ENCODE results near the gene ETV1. TPM values are rescaled to one million over a fixed set of nuclear protein-coding genes. Genes with fewer than 3 reads are reported as not detected.

The ETV1 gene
- total RNA-seq, 1 experiment from 2014 or later: not detected

DNA sequence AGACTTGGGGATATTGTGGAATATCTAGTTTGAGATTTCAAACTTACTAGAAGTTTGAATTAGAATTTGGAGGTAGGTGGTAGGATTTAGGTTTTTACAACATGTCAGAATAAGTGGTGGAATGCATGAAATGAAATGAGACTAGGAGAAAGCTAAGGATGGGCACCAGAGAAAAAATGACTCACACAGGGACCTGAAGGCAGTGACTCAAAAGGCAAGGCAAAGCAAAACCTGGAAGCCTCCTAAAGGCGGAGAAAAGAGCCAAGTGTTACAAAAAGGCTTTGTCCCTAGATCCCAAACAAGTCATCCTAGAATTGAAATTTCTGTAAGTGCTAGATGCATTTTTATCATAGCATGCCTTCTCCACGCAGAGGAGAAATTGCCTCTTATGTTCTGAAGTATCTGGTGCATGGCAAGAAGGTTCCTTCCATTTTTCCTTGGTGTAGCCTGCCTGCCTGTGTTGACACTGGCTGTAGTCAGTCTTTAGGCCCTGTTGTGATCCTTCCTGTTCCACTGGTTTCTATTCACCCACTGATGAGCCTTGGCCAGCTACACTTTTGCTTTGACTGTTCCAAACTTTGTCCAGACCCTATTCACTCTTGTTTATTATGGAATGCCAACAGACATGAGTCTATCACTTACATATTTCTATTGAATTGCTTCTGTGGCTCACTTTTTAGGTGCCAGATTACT lies 109.3 kb downstream of the ETV1 start:
- Histone ChIP-seq H3K27ac (ENCODE audit: low read length) (no peak overlapping the region), H3K4me3 (ENCODE audit: low read length) (no peak overlapping the region), H3K9me2 (replicated peaks; ENCODE audit: insufficient read depth, low read length) (no peaks in the 10 kb centered on the region), H3K9me3 (ENCODE audit: low read length) (no peaks in the 10 kb centered on the region), H3K27me3 (ENCODE audit: low read length) (no peaks in the 10 kb centered on the region), H3K4me1 (ENCODE audit: low read length) (no peaks in the 10 kb centered on the region), H3K4me2 (ENCODE audit: low read depth, low read length, poor library complexity, severe bottlenecking) (no peak overlapping the region), H3K9ac (ENCODE audit: low read length) (no peak overlapping the region), H3K79me2 (ENCODE audit: low read length) (no peaks in the 10 kb centered on the region), H3K36me3 (ENCODE audit: insufficient read depth, low read length) (no peaks in the 10 kb centered on the region), H2AFZ (ENCODE audit: low read length) (no peak overlapping the region), H4K20me1 (ENCODE audit: insufficient read depth, low read depth, low read length) (no peaks in the 10 kb centered on the region)
- DNase-seq: no peak

DNA sequence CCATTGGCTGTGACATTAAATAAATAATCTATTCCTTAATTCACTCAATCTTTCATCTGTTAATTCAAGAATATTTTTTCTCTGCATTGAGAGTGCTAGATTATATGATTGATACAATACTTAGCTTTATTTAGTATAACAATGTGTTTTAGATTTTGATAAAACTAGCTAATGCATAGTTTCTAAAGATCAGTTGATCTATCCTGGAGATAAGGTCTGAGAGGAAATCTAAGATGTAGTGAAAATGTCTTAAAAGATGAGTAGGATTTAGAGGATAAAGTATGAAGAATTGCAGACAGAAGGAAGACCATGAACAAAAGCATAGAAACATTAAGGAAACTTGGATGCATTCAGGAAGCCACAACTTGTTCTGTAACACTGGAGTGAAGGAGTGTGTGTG lies 110.3 kb downstream of the ETV1 start:
- Histone ChIP-seq H3K79me2 (ENCODE audit: low read length) (no peaks in the 10 kb centered on the region), H3K9ac (ENCODE audit: low read length) (no peak overlapping the region), H3K4me1 (ENCODE audit: low read length) (no peaks in the 10 kb centered on the region), H2AFZ (ENCODE audit: low read length) (no peak overlapping the region), H3K4me3 (ENCODE audit: low read length) (no peak overlapping the region), H3K36me3 (ENCODE audit: insufficient read depth, low read length) (no peaks in the 10 kb centered on the region), H3K27ac (ENCODE audit: low read length) (no peak overlapping the region), H3K9me3 (ENCODE audit: low read length) (no peaks in the 10 kb centered on the region), H3K9me2 (replicated peaks; ENCODE audit: insufficient read depth, low read length) (no peaks in the 10 kb centered on the region), H3K4me2 (ENCODE audit: low read depth, low read length, poor library complexity, severe bottlenecking) (no peak overlapping the region), H3K27me3 (ENCODE audit: low read length) (no peaks in the 10 kb centered on the region), H4K20me1 (ENCODE audit: insufficient read depth, low read depth, low read length) (no peaks in the 10 kb centered on the region)
- DNase-seq: no peak

DNA sequence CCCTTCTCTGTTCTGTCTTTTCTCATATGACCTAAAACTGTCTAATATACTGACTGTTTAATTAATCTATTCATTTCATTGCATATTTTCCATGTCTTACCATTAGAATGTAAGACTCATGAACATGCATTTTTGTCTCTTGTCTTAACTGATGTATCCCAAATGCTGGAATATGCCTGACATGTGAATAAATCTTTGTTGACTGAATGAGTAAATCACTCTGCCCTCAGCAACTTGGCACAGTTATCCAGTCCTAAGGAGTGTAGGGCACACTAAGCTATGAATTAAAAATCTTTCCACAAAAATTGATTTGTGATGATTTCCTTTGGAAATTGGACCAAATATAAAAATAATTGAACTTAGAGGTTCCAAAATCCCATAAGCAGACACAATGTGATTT lies 111.3 kb downstream of the ETV1 start:
- Histone ChIP-seq H3K79me2 (ENCODE audit: low read length) (no peaks in the 10 kb centered on the region), H4K20me1 (ENCODE audit: insufficient read depth, low read depth, low read length) (no peaks in the 10 kb centered on the region), H3K4me1 (ENCODE audit: low read length) (no peaks in the 10 kb centered on the region), H3K27ac (ENCODE audit: low read length) (no peak overlapping the region), H3K9me3 (ENCODE audit: low read length) (no peaks in the 10 kb centered on the region), H3K9ac (ENCODE audit: low read length) (no peak overlapping the region), H3K27me3 (ENCODE audit: low read length) (no peaks in the 10 kb centered on the region), H3K4me3 (ENCODE audit: low read length) (no peak overlapping the region), H3K4me2 (ENCODE audit: low read depth, low read length, poor library complexity, severe bottlenecking) (no peak overlapping the region), H2AFZ (ENCODE audit: low read length) (no peak overlapping the region), H3K36me3 (ENCODE audit: insufficient read depth, low read length) (no peaks in the 10 kb centered on the region), H3K9me2 (replicated peaks; ENCODE audit: insufficient read depth, low read length) (no peaks in the 10 kb centered on the region)
- no peak for DNase-seq

DNA sequence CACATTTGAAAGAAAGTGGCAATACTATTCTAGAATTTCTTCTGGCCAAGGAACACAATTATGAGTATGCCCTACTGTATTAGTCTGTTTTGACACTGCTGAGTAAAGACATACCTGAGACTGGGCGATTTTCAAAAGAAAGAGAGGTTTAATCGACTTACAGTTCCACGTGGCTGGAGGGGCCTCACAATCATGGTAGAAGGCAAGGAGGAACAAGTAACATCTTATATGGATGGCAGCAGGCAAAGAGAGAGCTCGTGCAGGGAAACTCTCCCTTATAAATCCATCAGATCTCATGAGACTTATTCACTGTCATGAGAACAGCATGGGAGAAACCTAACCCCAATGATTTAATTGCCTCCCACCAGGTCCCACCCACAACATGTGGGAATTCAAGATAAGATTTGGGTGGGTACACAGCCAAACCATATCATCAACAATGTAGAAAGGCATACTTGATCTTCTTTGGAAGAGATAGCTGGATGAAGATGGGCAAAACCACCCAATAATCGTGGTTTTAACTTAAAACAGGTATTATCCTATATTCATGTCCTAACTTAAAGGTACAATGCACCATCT lies 113.9 kb downstream of the ETV1 start:
- H3K27ac ChIP-seq (ENCODE audit: low read length): no peak overlapping the region
- no peak overlapping the region for H3K4me3 ChIP-seq (ENCODE audit: low read length)
- DNase-seq: no peak
- no peaks in the 10 kb centered on the region for H3K36me3 ChIP-seq (ENCODE audit: insufficient read depth, low read length)
- no peak overlapping the region for H3K9ac ChIP-seq (ENCODE audit: low read length)
- H3K9me3 ChIP-seq (ENCODE audit: low read length): no peaks in the 10 kb centered on the region
- H3K79me2 ChIP-seq (ENCODE audit: low read length): no peaks in the 10 kb centered on the region
- no peak overlapping the region for H2AFZ ChIP-seq (ENCODE audit: low read length)
- no peaks in the 10 kb centered on the region for H3K9me2 ChIP-seq (replicated peaks; ENCODE audit: insufficient read depth, low read length)
- H4K20me1 ChIP-seq (ENCODE audit: insufficient read depth, low read depth, low read length): no peaks in the 10 kb centered on the region
- H3K4me2 ChIP-seq (ENCODE audit: low read depth, low read length, poor library complexity, severe bottlenecking): no peak overlapping the region
- H3K27me3 ChIP-seq (ENCODE audit: low read length): no peaks in the 10 kb centered on the region
- no peaks in the 10 kb centered on the region for H3K4me1 ChIP-seq (ENCODE audit: low read length)

DNA sequence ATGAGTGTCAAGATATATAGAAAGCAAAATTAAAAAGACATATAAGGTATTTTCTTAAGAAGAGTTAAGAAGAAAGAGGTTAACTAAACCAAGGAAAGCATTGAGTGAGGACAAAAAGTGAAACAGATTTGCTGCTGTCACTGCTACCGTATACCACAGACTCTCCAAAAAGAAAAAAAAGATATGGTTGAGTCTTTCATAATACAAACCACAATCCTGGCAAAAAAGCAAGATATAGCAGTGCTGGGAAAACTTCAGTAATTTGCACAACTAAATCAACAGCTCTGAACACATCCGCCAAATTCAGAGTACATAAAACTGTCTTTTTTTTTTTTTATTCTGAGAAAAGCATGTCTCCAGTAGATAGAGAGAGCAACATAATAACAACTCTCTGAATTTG lies 114.7 kb downstream of the ETV1 start:
- Histone ChIP-seq H3K36me3 (ENCODE audit: insufficient read depth, low read length) (no peaks in the 10 kb centered on the region), H3K4me2 (ENCODE audit: low read depth, low read length, poor library complexity, severe bottlenecking) (no peak overlapping the region), H4K20me1 (ENCODE audit: insufficient read depth, low read depth, low read length) (no peaks in the 10 kb centered on the region), H3K9me2 (replicated peaks; ENCODE audit: insufficient read depth, low read length) (no peaks in the 10 kb centered on the region), H3K4me1 (ENCODE audit: low read length) (no peaks in the 10 kb centered on the region), H3K9ac (ENCODE audit: low read length) (no peak overlapping the region), H3K79me2 (ENCODE audit: low read length) (no peaks in the 10 kb centered on the region), H3K9me3 (ENCODE audit: low read length) (no peaks in the 10 kb centered on the region), H3K4me3 (ENCODE audit: low read length) (no peak overlapping the region), H3K27me3 (ENCODE audit: low read length) (no peaks in the 10 kb centered on the region), H2AFZ (ENCODE audit: low read length) (no peak overlapping the region), H3K27ac (ENCODE audit: low read length) (no peak overlapping the region)
- DNase-seq: no peak

DNA sequence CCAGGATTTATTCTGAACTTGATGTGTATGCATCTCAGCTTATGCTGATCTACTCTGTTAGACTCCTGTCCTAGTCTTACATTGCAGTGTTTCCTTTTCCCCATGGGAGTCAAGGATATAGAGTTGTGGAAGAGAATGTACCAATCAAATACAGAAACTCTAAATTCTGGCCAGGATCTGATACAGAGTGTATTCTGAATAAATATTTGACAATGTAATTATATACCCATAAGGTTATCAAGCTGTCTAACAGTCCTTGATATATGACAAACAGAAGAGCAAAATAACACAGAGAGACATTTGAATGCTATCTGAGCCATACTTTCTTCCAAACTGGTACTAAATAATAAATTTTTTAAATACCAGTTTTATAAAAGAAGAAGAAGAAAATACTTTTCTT lies 116.8 kb downstream of the ETV1 start:
- Histone ChIP-seq H2AFZ (ENCODE audit: low read length) (no peak overlapping the region), H3K79me2 (ENCODE audit: low read length) (no peaks in the 10 kb centered on the region), H3K27ac (ENCODE audit: low read length) (no peak overlapping the region), H3K27me3 (ENCODE audit: low read length) (no peaks in the 10 kb centered on the region), H4K20me1 (ENCODE audit: insufficient read depth, low read depth, low read length) (no peaks in the 10 kb centered on the region), H3K9ac (ENCODE audit: low read length) (no peak overlapping the region), H3K9me3 (ENCODE audit: low read length) (no peaks in the 10 kb centered on the region), H3K4me3 (ENCODE audit: low read length) (no peak overlapping the region), H3K4me2 (ENCODE audit: low read depth, low read length, poor library complexity, severe bottlenecking) (no peak overlapping the region), H3K36me3 (ENCODE audit: insufficient read depth, low read length) (no peaks in the 10 kb centered on the region), H3K9me2 (replicated peaks; ENCODE audit: insufficient read depth, low read length) (no peaks in the 10 kb centered on the region), H3K4me1 (ENCODE audit: low read length) (no peaks in the 10 kb centered on the region)
- DNase-seq: no peak

DNA sequence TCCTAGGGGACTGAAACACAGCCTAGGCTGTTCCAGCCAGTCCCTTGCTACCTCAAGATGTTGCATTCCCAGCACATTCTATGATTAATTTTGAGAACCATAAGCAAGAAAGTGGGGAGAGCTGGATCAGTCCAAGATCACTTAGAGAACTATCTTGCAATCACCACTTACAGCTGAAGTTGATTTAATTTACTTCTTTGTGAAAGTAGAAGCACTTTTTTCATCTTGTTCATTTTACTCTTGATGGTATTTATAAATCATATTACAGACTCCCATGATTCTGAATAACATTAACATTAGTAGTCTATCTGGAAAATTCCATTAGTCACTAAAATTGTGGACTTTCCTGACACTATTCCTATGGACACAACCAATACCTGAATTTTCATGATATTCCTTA lies 118.5 kb downstream of the ETV1 start:
- H3K4me3 ChIP-seq (ENCODE audit: low read length): no peak overlapping the region
- no peak overlapping the region for H3K9ac ChIP-seq (ENCODE audit: low read length)
- no peak overlapping the region for H3K4me2 ChIP-seq (ENCODE audit: low read depth, low read length, poor library complexity, severe bottlenecking)
- no peaks in the 10 kb centered on the region for H3K9me3 ChIP-seq (ENCODE audit: low read length)
- H3K27me3 ChIP-seq (ENCODE audit: low read length): no peaks in the 10 kb centered on the region
- H3K79me2 ChIP-seq (ENCODE audit: low read length): no peaks in the 10 kb centered on the region
- no peaks in the 10 kb centered on the region for H3K36me3 ChIP-seq (ENCODE audit: insufficient read depth, low read length)
- H3K9me2 ChIP-seq (replicated peaks; ENCODE audit: insufficient read depth, low read length): no peaks in the 10 kb centered on the region
- no peak for DNase-seq
- no peaks in the 10 kb centered on the region for H3K4me1 ChIP-seq (ENCODE audit: low read length)
- no peak overlapping the region for H3K27ac ChIP-seq (ENCODE audit: low read length)
- H4K20me1 ChIP-seq (ENCODE audit: insufficient read depth, low read depth, low read length): no peaks in the 10 kb centered on the region
- H2AFZ ChIP-seq (ENCODE audit: low read length): no peak overlapping the region

DNA sequence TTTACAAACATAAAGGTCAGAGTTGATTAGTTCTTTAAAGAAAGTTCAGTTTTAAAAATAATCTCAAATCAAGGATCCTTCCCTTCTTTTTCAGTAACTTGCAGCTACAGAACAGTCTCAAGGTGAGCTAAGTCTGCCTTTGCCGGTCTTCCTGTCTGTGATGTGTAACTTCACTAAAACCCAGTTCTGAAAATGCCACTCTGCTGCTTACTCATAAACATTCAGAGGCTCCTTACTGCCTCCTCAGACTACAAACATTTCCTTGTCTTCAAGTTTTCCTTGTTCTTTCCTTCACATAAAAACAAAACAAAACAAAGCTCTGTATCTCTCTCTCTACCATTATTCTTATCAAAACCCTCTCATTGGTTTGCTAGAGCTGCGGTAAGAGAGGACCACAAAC lies 128.7 kb downstream of the ETV1 start:
- H3K4me3 ChIP-seq (ENCODE audit: low read length): no peak overlapping the region
- no peak overlapping the region for H3K27ac ChIP-seq (ENCODE audit: low read length)
- H3K9me2 ChIP-seq (replicated peaks; ENCODE audit: insufficient read depth, low read length): no peaks in the 10 kb centered on the region
- H3K9me3 ChIP-seq (ENCODE audit: low read length): no peaks in the 10 kb centered on the region
- no peak overlapping the region for H2AFZ ChIP-seq (ENCODE audit: low read length)
- H3K27me3 ChIP-seq (ENCODE audit: low read length): no peaks in the 10 kb centered on the region
- no peak for DNase-seq
- no peaks in the 10 kb centered on the region for H3K4me1 ChIP-seq (ENCODE audit: low read length)
- no peak overlapping the region for H3K4me2 ChIP-seq (ENCODE audit: low read depth, low read length, poor library complexity, severe bottlenecking)
- no peaks in the 10 kb centered on the region for H3K79me2 ChIP-seq (ENCODE audit: low read length)
- no peaks in the 10 kb centered on the region for H3K36me3 ChIP-seq (ENCODE audit: insufficient read depth, low read length)
- H3K9ac ChIP-seq (ENCODE audit: low read length): no peak overlapping the region
- H4K20me1 ChIP-seq (ENCODE audit: insufficient read depth, low read depth, low read length): no peaks in the 10 kb centered on the region

Data from Karpas-422 (cell line).